ENCODE results near the gene FOXD4.
"Not testable (repeated sequence)": the region's sequence is repeated elsewhere in the genome, so short reads cannot be mapped to it uniquely, and the experiment has no call there.

The FOXD4 gene

GRCh38 chr9:90851-91250 lies 27.4 kb downstream of the FOXD4 start:
- not testable (repeated sequence) for DNase-seq

GRCh38 chr9:88396-89037 lies 29.7 kb downstream of the FOXD4 start:
- not testable (repeated sequence) for DNase-seq

- not testable (repeated sequence) for DNase-seq
Observed at GRCh38 chr9:87860-88259, 30.4 kb downstream of the FOXD4 start.

- DNase-seq: not testable (repeated sequence)
Observed at GRCh38 chr9:87105-87504, 31.1 kb downstream of the FOXD4 start.

- not testable (repeated sequence) for DNase-seq
Observed at GRCh38 chr9:86697-87096, 31.5 kb downstream of the FOXD4 start.

- not testable (repeated sequence) for DNase-seq
Observed at GRCh38 chr9:82932-83689, 35.1 kb downstream of the FOXD4 start.

- DNase-seq: not testable (repeated sequence)
Observed at GRCh38 chr9:78333-78732, 39.9 kb downstream of the FOXD4 start.

- DNase-seq: not testable (repeated sequence)
Observed at GRCh38 chr9:76389-76788, 41.8 kb downstream of the FOXD4 start.

- not testable (repeated sequence) for DNase-seq
Observed at GRCh38 chr9:73900-74525, 44.2 kb downstream of the FOXD4 start.

GRCh38 chr9:73076-73899 lies 44.9 kb downstream of the FOXD4 start:
- not testable (repeated sequence) for DNase-seq
